Measurements from ENCODE around the gene NRL.
"Not testable (repeated sequence)": the region's sequence is repeated elsewhere in the genome, so short reads cannot be mapped to it uniquely, and the experiment has no call there.

- TF ChIP-seq, protein P1, sequence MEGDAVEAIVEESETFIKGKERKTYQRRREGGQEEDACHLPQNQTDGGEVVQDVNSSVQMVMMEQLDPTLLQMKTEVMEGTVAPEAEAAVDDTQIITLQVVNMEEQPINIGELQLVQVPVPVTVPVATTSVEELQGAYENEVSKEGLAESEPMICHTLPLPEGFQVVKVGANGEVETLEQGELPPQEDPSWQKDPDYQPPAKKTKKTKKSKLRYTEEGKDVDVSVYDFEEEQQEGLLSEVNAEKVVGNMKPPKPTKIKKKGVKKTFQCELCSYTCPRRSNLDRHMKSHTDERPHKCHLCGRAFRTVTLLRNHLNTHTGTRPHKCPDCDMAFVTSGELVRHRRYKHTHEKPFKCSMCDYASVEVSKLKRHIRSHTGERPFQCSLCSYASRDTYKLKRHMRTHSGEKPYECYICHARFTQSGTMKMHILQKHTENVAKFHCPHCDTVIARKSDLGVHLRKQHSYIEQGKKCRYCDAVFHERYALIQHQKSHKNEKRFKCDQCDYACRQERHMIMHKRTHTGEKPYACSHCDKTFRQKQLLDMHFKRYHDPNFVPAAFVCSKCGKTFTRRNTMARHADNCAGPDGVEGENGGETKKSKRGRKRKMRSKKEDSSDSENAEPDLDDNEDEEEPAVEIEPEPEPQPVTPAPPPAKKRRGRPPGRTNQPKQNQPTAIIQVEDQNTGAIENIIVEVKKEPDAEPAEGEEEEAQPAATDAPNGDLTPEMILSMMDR (IDR thresholded peaks at IDR 0.05; ENCODE audit: extremely low read depth in 1 of 2, insufficient read depth in 1 of 2, low read depth in 1 of 2, low read length in 2 of 2): not testable (repeated sequence)
- TF ChIP-seq GATA2 (IDR thresholded peaks at IDR 0.05; ENCODE audit: insufficient read depth, insufficient read length, low read depth, low read length); JUN (IDR thresholded peaks at IDR 0.05; ENCODE audit: borderline replicate concordance, insufficient read depth, insufficient read length, low read depth); EZH2 (IDR thresholded peaks at IDR 0.05; ENCODE audit: borderline replicate concordance, low read depth, low read length, severe bottlenecking); POLR2AphosphoS5 (IDR thresholded peaks at IDR 0.05; ENCODE audit: insufficient read depth, low read depth, low read length): not testable (repeated sequence)
Observed at GRCh38 chr14:24035769-24036168, 79.0 kb downstream of the NRL start.

Data from endothelial cell of umbilical vein (primary cell).